ENCODE data around the gene PRDM15. TPM values are rescaled to one million over a fixed set of nuclear protein-coding genes. Genes with fewer than 3 reads are reported as not detected.

Gene PRDM15
- total RNA-seq, 2 experiments from 2014 or later: 10.4 to 12.0 TPM

GRCh38 chr21:41866274-41866809 is 12.8 kb downstream of the PRDM15 start:
- intact Hi-C loops (cut with DNase I, micrococcal nuclease): no loop called here
- Histone ChIP-seq H3K27me3 (ENCODE audit: control insufficient read depth in 1 of 2, insufficient read depth in 2 of 2, low read length in 2 of 2) (no peaks in the 10 kb centered on the region), H3K4me3 (ENCODE audit: low read length) (no peak overlapping the region), H3K36me3 (ENCODE audit: insufficient read depth, low read length) (no peaks in the 10 kb centered on the region), H3K27ac (ENCODE audit: low read depth in 1 of 2, low read length in 2 of 2) (no peak overlapping the region), H3K4me1 (ENCODE audit: insufficient read depth, low read length) (peaks cover 7% of the 10 kb centered on the region), H3K9me3 (ENCODE audit: control insufficient read depth in 1 of 2, insufficient read depth in 1 of 2, low read length in 2 of 2) (no peaks in the 10 kb centered on the region)
- POLR2A ChIA-PET: no interaction called here
- H3K4me3 Mint-ChIP-seq: no peak overlapping the region
- ATAC-seq (ENCODE audit: poor library complexity) (no peak), DNase-seq (no peak)
- H3K36me3 Mint-ChIP-seq (ENCODE audit: low read depth): no peaks in the 10 kb centered on the region
- no peak overlapping the region for H3K27ac Mint-ChIP-seq
- H3K27me3 Mint-ChIP-seq: no peaks in the 10 kb centered on the region
- CTCF ChIA-PET: no interaction called here
- no peaks in the 10 kb centered on the region for H3K9me3 Mint-ChIP-seq
- peaks cover 11% of the 10 kb centered on the region for H3K4me1 Mint-ChIP-seq (ENCODE audit: low read depth)
- TF ChIP-seq CTCF (IDR thresholded peaks at IDR 0.05): no peak

- ATAC-seq (ENCODE audit: poor library complexity): no peak
- Histone ChIP-seq H3K4me3 (ENCODE audit: low read length) (no peak overlapping the region), H3K36me3 (ENCODE audit: insufficient read depth, low read length) (no peaks in the 10 kb centered on the region), H3K4me1 (ENCODE audit: insufficient read depth, low read length) (peaks cover 7% of the 10 kb centered on the region), H3K9me3 (ENCODE audit: control insufficient read depth in 1 of 2, insufficient read depth in 1 of 2, low read length in 2 of 2) (no peaks in the 10 kb centered on the region), H3K27ac (ENCODE audit: low read depth in 1 of 2, low read length in 2 of 2) (no peak overlapping the region), H3K27me3 (ENCODE audit: control insufficient read depth in 1 of 2, insufficient read depth in 2 of 2, low read length in 2 of 2) (no peaks in the 10 kb centered on the region)
- Mint-ChIP-seq H3K9me3 (no peaks in the 10 kb centered on the region), H3K27ac (no peak overlapping the region), H3K4me1 (ENCODE audit: low read depth) (peaks cover 11% of the 10 kb centered on the region), H3K27me3 (no peaks in the 10 kb centered on the region), H3K4me3 (no peak overlapping the region), H3K36me3 (ENCODE audit: low read depth) (peaks cover 6% of the 10 kb centered on the region)
- ChIA-PET CTCF (no interaction called here), POLR2A (no interaction called here)
- intact Hi-C loops (cut with DNase I, micrococcal nuclease): no loop called here
- DNase-seq: no peak
- no peak for TF ChIP-seq CTCF (IDR thresholded peaks at IDR 0.05)
These were observed 14.0 kb downstream of the PRDM15 start for GRCh38 chr21:41865002-41865777.

- Mint-ChIP-seq H3K27me3 (no peaks in the 10 kb centered on the region), H3K36me3 (ENCODE audit: low read depth) (peaks cover 6% of the 10 kb centered on the region), H3K27ac (no peak overlapping the region), H3K4me1 (ENCODE audit: low read depth) (peaks cover 11% of the 10 kb centered on the region), H3K9me3 (no peaks in the 10 kb centered on the region), H3K4me3 (no peak overlapping the region)
- no peak for TF ChIP-seq CTCF (IDR thresholded peaks at IDR 0.05)
- ATAC-seq (ENCODE audit: poor library complexity): no peak
- intact Hi-C loops (cut with DNase I, micrococcal nuclease): no loop called here
- Histone ChIP-seq H3K27me3 (ENCODE audit: control insufficient read depth in 1 of 2, insufficient read depth in 2 of 2, low read length in 2 of 2) (no peaks in the 10 kb centered on the region), H3K9me3 (ENCODE audit: control insufficient read depth in 1 of 2, insufficient read depth in 1 of 2, low read length in 2 of 2) (no peaks in the 10 kb centered on the region), H3K4me3 (ENCODE audit: low read length) (no peak overlapping the region), H3K27ac (ENCODE audit: low read depth in 1 of 2, low read length in 2 of 2) (no peak overlapping the region), H3K36me3 (ENCODE audit: insufficient read depth, low read length) (peaks cover 5% of the 10 kb centered on the region), H3K4me1 (ENCODE audit: insufficient read depth, low read length) (peaks cover 7% of the 10 kb centered on the region)
- no peak for DNase-seq
- ChIA-PET CTCF (no interaction called here), POLR2A (no interaction called here)
These were observed 14.7 kb downstream of the PRDM15 start for GRCh38 chr21:41864311-41865001.
